ENCODE data around the gene CENPN.

DNA sequence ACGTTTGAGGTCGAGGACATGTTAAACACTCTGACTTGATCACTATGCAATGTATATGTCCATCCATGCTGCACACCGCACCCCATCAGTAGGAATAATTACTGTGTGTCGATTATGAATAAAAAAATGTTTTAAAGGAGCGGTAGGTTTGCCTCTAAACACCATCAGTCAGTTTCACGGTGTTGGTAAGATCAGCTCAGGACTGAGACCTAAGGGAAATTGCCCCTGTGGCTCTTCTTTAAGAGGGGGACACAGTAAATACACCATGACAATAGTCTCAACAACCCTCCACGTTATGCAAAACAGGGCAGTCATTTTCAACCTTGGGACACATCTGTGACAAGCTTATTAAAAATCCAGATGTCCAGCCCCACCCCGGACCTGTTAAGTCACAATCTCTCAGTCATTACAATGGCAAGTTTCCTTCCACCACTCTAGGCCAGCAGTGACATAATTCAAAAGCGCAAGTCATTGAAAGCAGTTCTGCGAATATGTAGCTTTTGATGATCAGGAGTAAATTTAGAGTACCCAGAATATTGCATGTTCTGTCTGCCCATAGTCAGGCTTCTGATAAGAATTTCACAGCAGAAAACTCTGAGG lies 29.8 kb downstream of the CENPN start:
- TF ChIP-seq, protein P1, sequence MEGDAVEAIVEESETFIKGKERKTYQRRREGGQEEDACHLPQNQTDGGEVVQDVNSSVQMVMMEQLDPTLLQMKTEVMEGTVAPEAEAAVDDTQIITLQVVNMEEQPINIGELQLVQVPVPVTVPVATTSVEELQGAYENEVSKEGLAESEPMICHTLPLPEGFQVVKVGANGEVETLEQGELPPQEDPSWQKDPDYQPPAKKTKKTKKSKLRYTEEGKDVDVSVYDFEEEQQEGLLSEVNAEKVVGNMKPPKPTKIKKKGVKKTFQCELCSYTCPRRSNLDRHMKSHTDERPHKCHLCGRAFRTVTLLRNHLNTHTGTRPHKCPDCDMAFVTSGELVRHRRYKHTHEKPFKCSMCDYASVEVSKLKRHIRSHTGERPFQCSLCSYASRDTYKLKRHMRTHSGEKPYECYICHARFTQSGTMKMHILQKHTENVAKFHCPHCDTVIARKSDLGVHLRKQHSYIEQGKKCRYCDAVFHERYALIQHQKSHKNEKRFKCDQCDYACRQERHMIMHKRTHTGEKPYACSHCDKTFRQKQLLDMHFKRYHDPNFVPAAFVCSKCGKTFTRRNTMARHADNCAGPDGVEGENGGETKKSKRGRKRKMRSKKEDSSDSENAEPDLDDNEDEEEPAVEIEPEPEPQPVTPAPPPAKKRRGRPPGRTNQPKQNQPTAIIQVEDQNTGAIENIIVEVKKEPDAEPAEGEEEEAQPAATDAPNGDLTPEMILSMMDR (conservative IDR thresholded peaks at IDR 0.05): no peak
- TF ChIP-seq EZH2 (IDR thresholded peaks at IDR 0.05; ENCODE audit: low read depth): no peak

Data from PC-9 (cell line).